ENCODE measurements around the gene TEDC1.

Gene TEDC1, protein sequence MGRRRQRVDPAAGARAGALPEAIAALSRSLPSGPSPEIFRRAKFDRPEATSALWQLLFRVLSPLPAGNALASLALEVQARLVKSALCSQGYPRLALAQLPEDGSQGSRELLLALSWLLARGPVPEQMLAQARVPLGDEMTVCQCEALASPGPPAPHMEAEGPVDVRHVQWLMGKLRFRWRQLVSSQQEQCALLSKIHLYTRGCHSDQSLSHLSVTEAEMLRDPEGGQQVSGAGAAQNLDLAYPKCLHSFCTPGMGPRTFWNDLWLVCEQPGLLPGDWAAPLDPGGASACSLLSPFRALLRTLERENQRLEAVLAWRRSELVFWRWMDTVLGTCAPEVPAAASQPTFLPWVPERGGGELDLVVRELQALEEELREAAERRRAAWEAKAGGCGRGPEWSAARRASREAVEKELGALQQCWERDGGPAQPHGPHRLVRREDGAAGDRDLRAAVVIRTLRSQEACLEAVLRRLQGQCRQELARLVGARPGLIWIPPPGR

DNA sequence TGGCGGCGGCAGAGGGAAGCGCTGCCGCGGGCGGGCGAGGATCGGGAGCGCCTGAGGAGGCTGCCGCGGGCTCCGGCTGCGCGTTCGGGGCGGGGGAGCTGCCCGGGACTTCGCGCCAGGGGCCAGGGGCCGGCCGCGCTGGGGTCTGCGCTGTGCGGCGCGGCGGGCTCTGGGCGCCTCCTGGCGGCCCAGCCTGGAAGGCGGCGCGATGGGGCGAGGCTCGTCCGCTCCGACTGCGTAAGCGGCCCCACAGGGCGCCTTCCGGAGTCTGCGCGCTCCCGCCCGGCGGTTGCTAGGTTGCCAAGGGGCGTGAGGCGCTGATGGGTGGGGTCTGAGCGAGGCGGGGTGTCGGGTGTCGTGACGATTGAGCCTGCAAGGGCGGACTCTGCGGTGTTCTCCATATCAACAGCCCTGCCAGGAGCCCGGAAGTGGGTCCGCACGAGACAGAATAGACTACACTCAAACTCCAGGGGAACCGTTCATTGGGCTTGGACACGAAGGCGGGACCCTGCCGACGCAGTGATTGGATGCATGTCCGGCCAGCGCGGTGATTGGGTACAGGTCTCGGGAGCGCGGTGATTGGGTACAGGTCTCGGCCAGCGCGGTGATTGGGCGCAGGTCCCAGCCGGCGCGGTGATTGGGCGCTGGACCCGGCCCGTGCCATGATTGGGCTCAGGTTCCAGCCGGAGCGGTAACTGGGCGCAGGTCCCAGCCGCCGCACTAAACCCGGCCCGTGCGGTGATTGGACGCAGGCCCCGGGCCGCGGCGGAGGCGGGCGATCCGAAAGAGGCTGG is at the start of gene TEDC1:
Gene TEDC1, plus strand, starts transcription at position 675 of the 794 bp plus-strand sequence. CDS start 130 bp downstream, outside the sequence.
- peak; percentile 97 to 99 (median 98) for DNase-seq (ENCODE audit: low read depth in 2 of 3, low spot score in 1 of 3)

DNA sequence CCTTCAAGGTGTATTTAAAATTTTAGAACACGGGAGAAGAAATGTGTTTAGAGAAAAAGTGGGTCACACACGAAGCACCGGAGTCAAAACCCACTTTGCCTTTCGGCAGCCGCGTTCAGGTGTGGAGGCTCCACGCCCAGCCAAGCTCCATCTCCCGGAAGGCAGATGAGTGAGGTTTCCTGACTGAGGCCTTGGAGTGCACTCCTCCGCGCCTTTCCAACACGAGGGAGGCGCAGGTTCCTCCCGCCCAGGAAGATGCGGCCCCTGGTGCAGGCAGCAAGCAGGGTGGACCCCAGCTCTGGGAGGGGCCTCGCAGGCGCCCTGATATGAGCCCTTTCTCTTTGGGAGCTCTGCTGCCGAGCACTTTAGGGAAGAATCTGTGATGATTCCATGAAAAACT is 48.9 kb upstream of the TEDC1 start:
- DNase-seq (ENCODE audit: low read depth in 2 of 3, low spot score in 1 of 3) = no peak

DNA sequence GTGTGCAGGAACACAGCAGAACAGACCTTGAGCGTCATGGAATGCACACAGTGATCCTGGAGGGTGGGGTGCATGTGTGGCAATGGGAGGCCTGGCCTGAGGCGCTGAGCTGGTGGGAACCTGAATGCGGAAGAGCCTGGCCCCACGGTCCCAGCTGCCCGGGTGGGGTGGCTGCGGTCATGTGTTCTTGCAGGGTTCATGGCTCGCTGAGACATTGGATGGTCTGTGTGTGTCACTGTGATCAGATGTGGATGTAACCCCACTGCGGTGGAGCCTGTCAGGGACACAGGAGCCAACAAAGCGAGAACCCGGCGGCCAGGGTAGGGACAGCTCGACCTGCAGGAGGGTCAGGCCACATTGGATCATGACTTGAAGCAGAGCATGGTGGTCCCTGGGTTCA is 48.2 kb upstream of the TEDC1 start:
- no peak for DNase-seq (ENCODE audit: low read depth in 2 of 3, low spot score in 1 of 3)

DNA sequence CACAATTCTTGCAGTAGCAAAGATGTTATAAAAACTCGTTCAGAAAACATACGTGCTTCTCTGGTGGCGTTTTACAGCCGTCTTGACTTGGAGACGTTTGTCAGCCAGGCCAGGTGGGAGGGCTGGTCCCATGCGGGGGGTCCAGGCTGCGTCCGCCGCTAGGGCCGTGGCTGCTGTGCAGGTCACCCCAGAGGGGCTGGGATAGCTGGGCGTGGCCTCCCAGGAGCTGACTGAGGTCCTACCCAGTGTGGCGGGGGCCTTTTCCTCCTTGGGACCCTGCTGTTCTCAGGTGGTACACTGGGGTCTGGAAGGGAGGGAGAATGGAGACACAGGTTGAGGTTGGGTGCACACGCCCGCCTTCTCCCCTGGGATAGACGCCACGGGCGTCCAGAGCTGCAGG is 46.2 kb upstream of the TEDC1 start:
- DNase-seq (ENCODE audit: low read depth in 2 of 3, low spot score in 1 of 3) = no peak

DNA sequence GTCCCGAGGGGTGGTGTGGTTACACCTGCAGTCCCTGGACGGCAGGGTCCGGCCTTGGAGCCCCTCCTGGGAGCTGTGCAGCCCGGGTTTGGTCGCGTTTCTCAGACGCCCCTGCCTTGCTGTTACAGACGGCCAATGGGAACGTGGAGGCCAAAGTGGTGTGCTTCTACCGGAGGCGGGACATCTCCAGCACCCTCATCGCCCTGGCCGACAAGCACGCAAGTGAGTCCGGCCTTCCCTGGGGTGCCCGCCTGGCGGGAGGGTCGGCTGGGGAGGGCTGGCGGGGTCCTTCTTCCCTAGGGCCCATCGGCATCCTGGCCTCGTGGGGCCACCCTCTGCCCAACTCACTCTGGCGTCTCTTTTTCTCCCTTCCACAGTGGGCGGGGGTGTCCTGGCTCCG is 45.8 kb upstream of the TEDC1 start:
- no peak for DNase-seq (ENCODE audit: low read depth in 2 of 3, low spot score in 1 of 3)

DNA sequence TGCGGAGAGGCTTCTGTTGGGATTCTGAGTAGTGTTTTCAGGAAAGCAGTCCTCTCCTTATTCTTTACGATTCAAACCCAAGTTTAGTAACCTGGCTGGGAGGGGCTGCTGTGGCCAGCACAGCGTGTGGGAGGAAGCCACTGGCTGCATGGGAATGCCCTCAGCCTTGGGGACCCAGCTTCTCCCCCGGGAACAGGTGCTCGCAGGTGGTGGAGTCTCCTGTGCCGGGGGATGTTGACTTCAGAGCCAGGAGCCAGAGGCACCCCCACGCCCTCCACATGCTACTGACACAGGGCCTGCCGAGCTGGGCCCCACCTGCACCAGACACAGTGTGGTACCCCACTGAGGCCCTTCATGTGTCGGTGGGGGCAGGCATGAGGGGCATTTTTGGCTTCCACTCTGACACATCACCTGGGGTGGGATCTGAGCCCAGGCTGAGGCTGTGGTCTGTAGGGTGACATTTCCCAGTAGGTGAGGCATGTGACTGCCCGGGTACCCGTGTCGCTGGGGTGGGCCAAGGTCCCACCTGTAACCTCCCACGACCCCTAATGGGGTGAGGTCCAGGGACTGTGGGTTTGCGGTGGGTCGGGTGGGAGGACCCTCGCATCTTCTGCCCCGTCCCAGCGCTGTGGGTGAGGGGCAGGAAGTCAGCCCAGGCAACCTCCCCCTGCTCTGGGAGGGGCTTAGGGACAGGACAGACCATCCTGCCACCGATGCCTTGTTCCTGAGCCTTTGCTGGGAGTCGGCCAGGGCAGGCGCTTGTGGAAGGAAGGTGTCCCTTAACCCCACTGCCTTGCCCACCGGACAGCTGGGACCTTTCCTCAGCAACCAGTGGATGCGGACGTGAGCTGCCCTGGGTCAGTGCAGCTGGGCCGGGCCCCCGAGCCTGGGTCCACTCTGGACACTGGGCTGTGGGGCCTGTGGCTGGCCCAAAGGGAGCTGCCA is 44.9 kb upstream of the TEDC1 start:
- no peak for DNase-seq (ENCODE audit: low read depth in 2 of 3, low spot score in 1 of 3)

DNA sequence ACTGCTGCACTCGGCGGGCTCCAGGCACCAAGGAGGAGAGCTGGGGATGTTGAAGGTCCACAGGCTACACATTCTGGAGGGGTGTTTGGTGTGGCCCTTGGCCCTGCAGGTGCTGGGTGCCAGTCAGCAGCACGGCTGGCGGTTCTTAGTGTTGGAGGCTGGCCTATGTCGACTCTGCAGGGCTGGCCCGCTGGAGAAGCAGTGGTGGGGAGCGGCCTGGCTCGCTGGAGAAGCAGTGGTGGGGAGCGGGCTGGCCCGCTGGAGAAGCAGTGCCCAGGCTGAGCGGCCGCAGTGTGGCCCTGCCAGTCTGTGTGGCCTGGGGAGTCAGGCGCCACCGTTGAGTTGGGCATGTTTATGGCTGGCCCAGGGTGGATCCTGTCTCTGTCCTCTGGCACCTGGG is 44.1 kb upstream of the TEDC1 start:
- DNase-seq (ENCODE audit: low read depth in 2 of 3, low spot score in 1 of 3) = no peak

DNA sequence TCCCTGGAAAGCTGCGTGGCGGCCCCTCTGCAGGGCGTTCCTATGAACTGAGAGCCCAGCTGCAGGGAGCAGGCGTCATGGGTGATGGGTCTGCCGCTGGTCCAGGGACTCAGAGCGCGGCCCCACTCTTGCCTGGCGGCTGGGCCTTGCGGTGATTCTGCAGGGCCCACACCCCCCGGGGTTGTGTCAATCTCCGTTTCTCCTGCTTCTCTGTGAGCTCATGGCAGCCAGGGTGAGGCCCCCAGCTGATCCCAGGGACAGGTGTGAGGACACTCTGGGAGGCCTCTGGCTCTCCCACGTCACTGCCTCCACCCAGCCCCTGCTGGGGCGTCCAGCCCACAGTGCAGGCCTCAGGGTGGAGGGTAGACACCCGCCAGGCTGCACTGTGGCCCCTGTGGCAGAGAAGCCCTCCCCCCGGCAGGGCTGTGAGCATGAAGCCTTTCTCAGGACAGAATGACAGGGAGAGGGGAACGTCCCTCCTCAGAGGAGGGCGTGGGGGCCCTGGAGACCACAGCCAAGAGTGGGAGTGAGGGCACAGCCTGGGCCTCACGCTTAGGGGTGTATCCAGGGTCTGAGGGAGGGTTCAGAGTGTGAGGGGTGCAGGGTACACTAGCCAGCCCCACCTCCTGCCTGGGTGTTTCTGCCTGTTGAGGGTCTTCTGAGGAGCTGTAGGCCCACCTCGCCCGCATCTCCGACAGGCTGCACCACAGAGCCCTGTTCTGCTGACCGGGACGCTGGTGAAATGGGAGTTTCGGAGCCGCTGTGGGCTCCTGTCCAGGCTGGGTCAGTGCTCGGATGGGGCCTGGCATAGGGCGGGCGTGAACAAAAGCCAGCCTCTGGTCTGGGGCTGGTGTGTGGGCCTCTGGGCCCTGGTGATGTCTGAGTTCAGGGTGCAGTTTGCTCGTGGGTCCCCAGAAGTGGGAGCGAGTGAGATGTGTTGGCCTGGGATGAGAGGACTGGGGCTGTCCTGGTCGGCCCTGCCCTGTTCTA is 43.1 kb upstream of the TEDC1 start:
- no peak for DNase-seq (ENCODE audit: low read depth in 2 of 3, low spot score in 1 of 3)

DNA sequence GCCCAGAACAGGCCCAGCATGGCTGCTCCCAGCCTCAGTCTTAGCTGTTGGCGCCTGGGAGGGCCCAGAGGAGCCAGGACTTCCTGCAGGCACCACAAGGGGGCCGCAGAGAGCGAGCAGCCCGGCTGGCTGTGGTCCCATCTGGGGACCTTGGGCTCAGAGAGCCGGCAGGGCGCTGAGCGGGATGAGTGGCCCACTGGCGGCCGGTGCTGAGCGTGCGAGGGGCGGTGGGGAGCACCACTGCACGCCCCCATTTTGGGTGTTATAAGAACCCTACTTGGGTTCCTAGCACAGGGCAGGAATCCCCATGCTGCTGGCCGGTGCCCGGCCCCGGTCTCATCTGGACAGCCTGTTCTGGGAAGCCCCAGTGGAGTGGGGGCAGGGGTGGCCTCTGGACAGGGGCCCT is 42.3 kb upstream of the TEDC1 start:
- peak; percentile 25 to 47 (median 44) for DNase-seq (ENCODE audit: low read depth in 2 of 3, low spot score in 1 of 3)

DNA sequence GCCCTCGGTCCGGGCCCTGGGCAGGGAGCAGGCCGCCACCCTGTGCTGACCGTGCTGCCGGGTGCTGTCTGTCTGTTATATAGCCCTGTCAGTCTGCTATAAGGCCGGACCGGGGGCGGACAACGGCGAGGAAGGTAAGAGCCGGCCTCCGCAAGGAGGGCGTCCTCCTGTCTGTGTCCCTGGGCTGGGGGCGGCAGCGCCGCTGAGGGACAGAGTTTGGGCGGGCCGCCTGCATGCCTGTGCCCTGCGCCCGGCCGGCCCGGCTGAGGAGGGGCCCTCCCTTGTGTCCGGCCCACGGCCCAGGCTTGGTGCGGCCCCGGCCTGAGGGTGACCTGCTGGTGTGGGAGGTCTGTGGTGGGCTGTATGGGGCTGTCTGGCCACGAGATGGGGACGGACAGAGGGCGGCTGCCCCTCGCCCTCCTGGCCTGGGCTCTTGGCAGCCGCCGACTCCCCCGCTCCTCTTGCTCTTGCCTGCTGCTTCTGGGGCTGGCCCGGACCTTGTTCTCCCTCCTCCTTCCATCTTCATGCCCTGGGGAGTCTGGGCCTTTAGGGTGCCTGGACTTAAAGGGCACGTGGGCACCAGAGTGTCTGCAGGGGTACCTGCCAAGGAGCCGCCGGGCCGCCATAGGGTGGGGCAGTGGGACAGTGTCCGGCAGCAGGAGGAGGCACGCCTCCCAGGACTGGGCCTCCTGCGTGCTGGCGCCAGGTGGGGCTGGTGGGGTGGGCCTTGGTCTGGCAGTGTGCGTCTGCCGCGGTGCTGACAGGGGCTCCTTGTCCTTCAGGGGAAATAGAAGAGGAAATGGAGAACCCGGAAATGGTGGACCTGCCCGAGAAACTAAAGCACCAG is 41.5 kb upstream of the TEDC1 start:
- no peak for DNase-seq (ENCODE audit: low read depth in 2 of 3, low spot score in 1 of 3)

DNA sequence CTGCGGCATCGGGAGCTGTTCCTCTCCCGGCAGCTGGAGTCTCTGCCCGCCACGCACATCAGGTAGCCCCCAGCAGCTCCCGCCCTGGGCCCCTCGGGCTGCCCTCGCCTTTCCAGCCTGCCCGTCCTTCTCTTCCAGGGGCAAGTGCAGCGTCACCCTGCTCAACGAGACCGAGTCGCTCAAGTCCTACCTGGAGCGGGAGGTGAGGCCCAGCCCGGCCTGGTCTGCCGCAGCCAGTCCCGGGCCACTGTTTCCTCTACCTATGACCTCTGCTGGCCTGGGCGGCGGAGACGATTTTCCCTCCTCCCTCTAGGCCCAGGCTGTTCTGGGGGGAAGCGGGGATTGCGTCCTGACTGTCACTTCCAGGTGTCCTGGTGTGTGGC is 40.9 kb upstream of the TEDC1 start:
- no peak for DNase-seq (ENCODE audit: low read depth in 2 of 3, low spot score in 1 of 3)

DNA sequence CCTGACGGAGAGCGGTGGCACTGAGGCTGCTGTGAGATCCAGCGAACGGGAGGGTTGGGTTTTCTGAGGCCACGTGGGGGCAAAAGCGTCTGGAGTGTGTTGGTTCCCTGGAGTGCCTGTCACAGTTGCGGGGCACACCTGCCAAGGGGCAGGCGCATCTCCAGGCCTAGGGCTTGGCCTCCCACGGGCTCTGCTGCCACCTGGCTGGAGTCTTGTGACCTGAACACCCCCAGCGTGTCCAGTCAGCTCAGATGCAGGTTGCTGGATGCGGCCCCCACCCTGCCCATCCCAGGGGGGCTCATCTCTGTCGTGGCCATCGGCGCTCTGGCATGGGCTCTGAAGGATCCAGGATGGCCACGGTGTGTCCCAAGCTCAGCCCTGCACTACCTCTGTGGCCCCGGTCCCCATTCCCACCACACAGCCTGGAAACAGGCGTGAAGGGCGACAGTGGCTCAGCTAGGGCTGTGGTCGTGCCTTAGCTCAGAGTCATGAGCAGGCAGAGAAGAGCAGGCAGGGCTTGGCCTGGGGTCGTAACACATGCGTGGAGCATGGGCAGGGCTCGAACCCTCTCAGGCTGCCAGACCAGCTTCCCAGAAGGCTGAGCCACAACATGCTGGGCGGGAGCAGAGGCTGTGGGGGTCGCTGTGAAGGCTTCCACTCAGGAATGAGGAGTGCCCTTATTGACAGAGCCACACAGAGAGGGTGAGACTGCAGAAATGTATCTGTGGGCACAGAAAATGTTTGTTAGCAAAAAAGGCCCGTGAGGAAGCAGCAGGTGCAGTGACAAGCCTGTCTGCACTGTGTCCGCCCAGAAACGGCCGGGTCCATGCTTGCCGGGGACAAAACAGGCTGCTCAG is 40.0 kb upstream of the TEDC1 start:
- no peak for DNase-seq (ENCODE audit: low read depth in 2 of 3, low spot score in 1 of 3)

DNA sequence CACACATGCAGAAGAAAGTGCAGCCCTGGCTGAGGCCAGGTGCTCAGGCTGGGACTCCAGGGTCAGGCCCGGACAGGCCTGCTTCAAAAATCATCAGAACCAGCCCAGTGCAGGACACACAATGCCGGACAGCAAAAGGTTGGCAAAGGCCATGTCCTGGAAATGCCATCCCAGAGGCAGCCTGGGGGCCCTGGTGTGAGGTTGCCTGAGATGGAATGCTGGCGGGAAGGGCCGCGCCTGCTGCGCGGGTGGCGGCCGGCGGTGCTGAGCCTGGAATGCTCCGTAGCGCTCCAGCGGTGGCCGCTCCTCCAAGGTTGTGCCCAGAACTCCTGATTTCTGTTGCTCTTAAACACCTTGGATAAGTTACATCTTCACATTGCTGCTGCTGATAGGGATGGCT is 38.1 kb upstream of the TEDC1 start:
- DNase-seq (ENCODE audit: low read depth in 2 of 3, low spot score in 1 of 3) = no peak

DNA sequence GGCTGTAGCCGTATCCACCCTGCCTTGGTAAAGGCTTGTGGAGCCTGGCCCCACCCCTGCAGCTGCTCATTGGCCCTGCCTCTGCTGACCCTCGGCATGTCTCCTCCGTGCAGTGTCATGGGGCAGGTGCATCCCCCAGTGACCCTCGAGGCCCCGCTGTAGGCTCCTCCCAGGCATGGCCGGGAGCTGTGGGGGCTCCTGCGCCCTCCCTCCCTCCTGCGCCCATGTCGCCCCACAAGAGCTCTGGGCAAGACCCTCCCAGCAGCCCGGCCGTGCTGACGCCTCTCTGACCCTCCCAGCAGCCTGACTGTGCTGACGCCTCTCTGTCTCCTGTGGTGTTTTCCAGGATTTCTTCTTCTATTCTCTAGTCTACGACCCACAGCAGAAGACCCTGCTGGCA is 37.2 kb upstream of the TEDC1 start:
- no peak for DNase-seq (ENCODE audit: low read depth in 2 of 3, low spot score in 1 of 3)

DNA sequence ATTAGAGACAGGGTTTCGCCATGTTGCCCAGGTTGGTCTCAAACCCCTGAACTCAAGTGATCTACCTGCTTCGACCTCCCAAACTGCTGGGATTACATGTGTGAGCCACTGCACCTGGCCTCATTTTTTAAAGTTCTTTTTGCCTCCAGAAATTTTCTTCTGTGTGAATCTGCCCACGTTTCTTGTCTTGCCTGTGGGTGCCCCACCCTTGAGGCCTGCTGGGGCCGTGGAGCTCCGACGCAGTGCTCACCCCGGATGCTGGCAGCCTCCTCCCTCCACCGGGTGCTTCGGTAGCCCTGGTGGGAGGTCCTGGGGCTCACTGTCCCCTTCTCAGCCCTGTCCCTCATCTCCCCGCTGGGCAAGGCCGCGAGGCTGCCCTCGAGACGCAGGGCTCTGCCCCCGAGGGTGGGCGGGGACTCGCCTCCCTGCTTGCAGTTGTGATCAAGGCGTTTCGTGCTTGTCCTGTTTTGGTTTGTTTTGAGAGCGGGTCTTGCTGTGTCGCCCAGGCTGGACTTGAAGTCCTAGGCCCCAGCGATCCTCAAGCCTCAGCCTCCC is 35.9 kb upstream of the TEDC1 start:
- DNase-seq (ENCODE audit: low read depth in 2 of 3, low spot score in 1 of 3) = no peak

DNA sequence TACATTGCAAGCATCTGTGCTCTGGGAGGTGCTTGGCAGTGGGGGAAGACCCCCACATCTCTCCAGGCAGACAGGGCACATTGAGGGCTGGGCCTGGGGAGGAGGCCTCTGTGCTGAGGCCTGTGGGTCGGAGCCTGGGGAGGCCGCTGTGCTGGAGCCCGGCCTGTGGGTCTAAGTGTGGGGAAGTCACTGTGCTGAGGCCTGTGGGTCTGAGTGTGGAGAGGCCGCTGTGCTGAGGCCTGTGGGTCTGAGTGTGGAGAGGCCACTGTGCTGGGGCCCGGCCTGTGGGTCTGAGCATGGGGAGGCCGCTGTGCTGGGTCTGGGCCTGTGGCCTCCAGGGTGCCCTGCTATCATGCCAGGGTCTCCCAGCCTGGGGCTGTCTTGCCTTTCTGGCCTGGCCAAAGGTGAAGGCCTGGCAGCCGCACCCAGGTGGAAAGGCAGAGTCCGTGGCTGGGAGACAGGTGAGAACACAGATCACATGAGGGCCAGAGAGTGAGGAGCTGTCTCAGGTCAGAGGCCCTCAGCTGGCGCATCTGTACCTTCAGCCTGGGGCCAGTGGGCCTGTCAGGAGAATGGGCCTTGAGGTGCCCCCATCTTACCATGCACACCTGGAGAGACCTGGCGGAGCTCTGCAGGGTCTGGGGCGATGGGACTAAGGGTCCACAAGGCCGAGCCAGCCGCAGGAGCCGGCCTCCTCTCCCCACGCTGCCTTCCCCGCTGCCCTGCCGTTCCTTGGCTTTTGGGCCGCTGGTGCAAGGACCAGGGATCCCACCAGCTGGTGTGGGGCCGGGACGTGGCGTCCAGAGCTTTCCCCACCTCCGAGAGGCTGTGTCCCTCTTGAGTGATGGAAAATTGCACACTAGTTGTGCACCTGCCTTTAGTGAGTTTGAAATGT is 35.0 kb upstream of the TEDC1 start:
- DNase-seq (ENCODE audit: low read depth in 2 of 3, low spot score in 1 of 3) = no peak

Data from stimulated activated CD4-positive, alpha-beta T cell treated with anti-CD3 and anti-CD28 coated beads, Interleukin-12 subunit alpha, Interleukin-12 subunit beta, amount 100 ng/mL, for 48 hours (primary cell).